ENCODE data around the gene PRKAR1A. TPM values are rescaled to one million over a fixed set of nuclear protein-coding genes. Genes with fewer than 3 reads are reported as not detected.

Gene PRKAR1A
- total RNA-seq, 2 experiments from 2014 or later, result 158 to 332 TPM

DNA sequence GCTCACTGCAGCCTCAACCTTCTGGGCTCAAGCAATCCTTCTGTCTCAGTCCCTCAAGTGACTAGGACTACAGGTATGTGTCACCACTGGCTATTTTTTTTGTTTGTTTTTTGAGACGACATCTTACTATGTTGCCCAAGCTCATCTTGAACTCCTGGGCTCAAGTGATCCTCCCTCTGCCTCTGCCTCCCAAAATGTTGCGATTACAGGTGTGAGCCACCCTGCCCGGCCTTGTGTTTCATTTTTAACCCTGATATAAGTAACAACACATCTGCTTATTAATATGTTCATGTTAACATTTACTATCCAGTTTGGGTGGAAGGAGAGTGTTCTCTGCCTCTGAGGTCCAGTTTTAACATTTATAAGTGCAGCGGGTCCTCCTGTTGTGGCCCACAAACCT is 85.8 kb downstream of the PRKAR1A start:
- H3K27ac ChIP-seq (ENCODE audit: low read depth, low read length, poor library complexity, severe bottlenecking), result no peak overlapping the region
- ChIA-PET POLR2A (interaction anchor here (0.7 kb wide), 1 partner anchor 15 kb away, joined by 3 read pairs; no protein-coding TSS in a partner anchor), CTCF (ENCODE audit: unreplicated experiment) (no interaction called here)
- no peak overlapping the region for H3K4me3 ChIP-seq (ENCODE audit: low read depth, low read length, poor library complexity, severe bottlenecking)
- intact Hi-C loops (cut with micrococcal nuclease; ENCODE audit: unreplicated experiment), result no loop called here
- TF ChIP-seq CTCF (conservative IDR thresholded peaks at IDR 0.05; ENCODE audit: low read length) (no peak), EZH2phosphoT487 (IDR thresholded peaks at IDR 0.05; ENCODE audit: borderline replicate concordance, low read depth, low read length) (no peak)
- no TSS peak for BruUV-seq (replicated peaks)
- no peaks in the 10 kb centered on the region for H4K20me1 ChIP-seq (ENCODE audit: insufficient read depth, low read length)
- no peaks in the 10 kb centered on the region for H3K79me2 ChIP-seq (ENCODE audit: insufficient read depth, low read depth, low read length)
- H3K9me2 ChIP-seq (ENCODE audit: insufficient read depth, low read length), result no peaks in the 10 kb centered on the region
- DNase-seq (ENCODE audit: low spot score), result no peak
- H3K4me2 ChIP-seq (ENCODE audit: low read length), result no peak overlapping the region
- no peaks in the 10 kb centered on the region for H3K36me3 ChIP-seq (ENCODE audit: insufficient read depth, low read length)
- no peaks in the 10 kb centered on the region for H3K4me1 ChIP-seq (ENCODE audit: insufficient read depth, low read length, poor library complexity, severe bottlenecking)
- no peak overlapping the region for H2AFZ ChIP-seq (ENCODE audit: low read length)
- H3K9me3 ChIP-seq (ENCODE audit: low read length), result no peaks in the 10 kb centered on the region

- Histone ChIP-seq H3K36me3 (ENCODE audit: insufficient read depth, low read length) (no peaks in the 10 kb centered on the region), H3K79me2 (ENCODE audit: insufficient read depth, low read depth, low read length) (no peaks in the 10 kb centered on the region), H3K9me3 (ENCODE audit: low read length) (no peaks in the 10 kb centered on the region), H3K4me3 (ENCODE audit: low read depth, low read length, poor library complexity, severe bottlenecking) (no peak overlapping the region), H3K4me2 (ENCODE audit: low read length) (no peak overlapping the region), H2AFZ (ENCODE audit: low read length) (no peak overlapping the region), H3K4me1 (ENCODE audit: insufficient read depth, low read length, poor library complexity, severe bottlenecking) (no peaks in the 10 kb centered on the region), H3K9me2 (ENCODE audit: insufficient read depth, low read length) (no peaks in the 10 kb centered on the region), H4K20me1 (ENCODE audit: insufficient read depth, low read length) (no peaks in the 10 kb centered on the region), H3K27ac (ENCODE audit: low read depth, low read length, poor library complexity, severe bottlenecking) (no peak overlapping the region)
- POLR2A ChIA-PET, result interaction anchor here (0.7 kb wide), 1 partner anchor 15 kb away, joined by 3 read pairs; no protein-coding TSS in a partner anchor
- DNase-seq (ENCODE audit: low spot score), result no peak
- no TSS peak for BruUV-seq (replicated peaks)
- TF ChIP-seq CTCF (conservative IDR thresholded peaks at IDR 0.05; ENCODE audit: low read length), result no peak
- no peak for TF ChIP-seq EZH2phosphoT487 (IDR thresholded peaks at IDR 0.05; ENCODE audit: borderline replicate concordance, low read depth, low read length)
- intact Hi-C loops (cut with micrococcal nuclease; ENCODE audit: unreplicated experiment), result no loop called here
- CTCF ChIA-PET (ENCODE audit: unreplicated experiment), result no interaction called here
These were observed 86.3 kb downstream of the PRKAR1A start for GRCh38 chr17:68598545-68598961.

- no peaks in the 10 kb centered on the region for H3K79me2 ChIP-seq (ENCODE audit: insufficient read depth, low read depth, low read length)
- H3K4me3 ChIP-seq (ENCODE audit: low read depth, low read length, poor library complexity, severe bottlenecking), result no peak overlapping the region
- H3K9me3 ChIP-seq (ENCODE audit: low read length), result no peaks in the 10 kb centered on the region
- no peaks in the 10 kb centered on the region for H3K36me3 ChIP-seq (ENCODE audit: insufficient read depth, low read length)
- H4K20me1 ChIP-seq (ENCODE audit: insufficient read depth, low read length), result no peaks in the 10 kb centered on the region
- no peaks in the 10 kb centered on the region for H3K9me2 ChIP-seq (ENCODE audit: insufficient read depth, low read length)
- no peak for DNase-seq (ENCODE audit: low spot score)
- H2AFZ ChIP-seq (ENCODE audit: low read length), result no peak overlapping the region
- no peak for TF ChIP-seq CTCF (conservative IDR thresholded peaks at IDR 0.05; ENCODE audit: low read length)
- no peak for TF ChIP-seq EZH2phosphoT487 (IDR thresholded peaks at IDR 0.05; ENCODE audit: borderline replicate concordance, low read depth, low read length)
- ChIA-PET POLR2A (no interaction called here), CTCF (ENCODE audit: unreplicated experiment) (no interaction called here)
- no peak overlapping the region for H3K4me2 ChIP-seq (ENCODE audit: low read length)
- BruUV-seq (replicated peaks), result no TSS peak
- intact Hi-C loops (cut with micrococcal nuclease; ENCODE audit: unreplicated experiment), result no loop called here
- no peak overlapping the region for H3K27ac ChIP-seq (ENCODE audit: low read depth, low read length, poor library complexity, severe bottlenecking)
- no peaks in the 10 kb centered on the region for H3K4me1 ChIP-seq (ENCODE audit: insufficient read depth, low read length, poor library complexity, severe bottlenecking)
These were observed 86.9 kb downstream of the PRKAR1A start for GRCh38 chr17:68599091-68599490.

All from OCI-LY7 (cell line).